Stimulated activated naive CD8-positive, alpha-beta T cell treated with anti-CD3 and anti-CD28 coated beads, Interleukin-15, Interleukin-2, amounts not matched to agents 100 ng/mL and 50 ng/mL, for 24 hours (primary cell): ENCODE results near the gene PSAT1.
A peak's percentile ranks its signal among the peaks of the same experiment; 100 is the strongest.
"Not testable (repeated sequence)": the region's sequence is repeated elsewhere in the genome, so short reads cannot be mapped to it uniquely, and the experiment has no call there.

ENCODE experiments used
- H3K27ac Mint-ChIP-seq: one replicate; pipeline ENCODE4 v1.8.0; 2021; ENCODE audit warnings: mild to moderate bottlenecking, mixed read lengths
- H3K27me3 Mint-ChIP-seq: one replicate; pipeline ENCODE4 v1.8.0; 2021; ENCODE audit warnings: mixed read lengths
- H3K36me3 Mint-ChIP-seq: one replicate; pipeline ENCODE4 v1.8.0; 2021; ENCODE audit warnings: low read depth, mixed read lengths
- H3K4me1 Mint-ChIP-seq: one replicate; pipeline ENCODE4 v1.8.0; 2021; ENCODE audit warnings: low read depth, mixed read lengths
- H3K4me3 Mint-ChIP-seq: one replicate; pipeline ENCODE4 v1.8.0; 2021; ENCODE audit warnings: mild to moderate bottlenecking, mixed read lengths
- H3K9me3 Mint-ChIP-seq: one replicate; pipeline ENCODE4 v1.8.0; 2021; ENCODE audit warnings: mixed read lengths

Gene PSAT1

GRCh38 chr9:78296893-78297671 is at the start of gene PSAT1:
Gene PSAT1 (plus strand): TSS chr9:78297125. CDS start chr9:78297211, 86 bp downstream.
- Mint-ChIP-seq H3K27me3 (no peaks in the 10 kb centered on the region), H3K4me3 (peak within 1 kb of the TSS; percentile 91)

GRCh38 chr9:78248635-78249034 is 48.3 kb upstream of the PSAT1 start:
- peaks cover 52% of the 10 kb centered on the region for H3K36me3 Mint-ChIP-seq
- no peak overlapping the region for H3K27ac Mint-ChIP-seq
- no peaks in the 10 kb centered on the region for H3K9me3 Mint-ChIP-seq
- H3K4me1 Mint-ChIP-seq: no peaks in the 10 kb centered on the region
- H3K4me3 Mint-ChIP-seq: no peak overlapping the region
- no peaks in the 10 kb centered on the region for H3K27me3 Mint-ChIP-seq

More at GRCh38 chr9:78296893-78297671, at the start of gene PSAT1:
- H3K36me3 Mint-ChIP-seq: peaks cover 28% of the 10 kb centered on the region
- H3K27ac Mint-ChIP-seq: peak within 1 kb of the TSS; percentile 93
- peaks cover 47% of the 10 kb centered on the region for H3K4me1 Mint-ChIP-seq
- H3K9me3 Mint-ChIP-seq: no peaks in the 10 kb centered on the region

GRCh38 chr9:78249542-78249941 is 47.4 kb upstream of the PSAT1 start:
- no peaks in the 10 kb centered on the region for H3K4me1 Mint-ChIP-seq
- no peak overlapping the region for H3K27ac Mint-ChIP-seq
- H3K9me3 Mint-ChIP-seq: no peaks in the 10 kb centered on the region
- H3K36me3 Mint-ChIP-seq: peaks cover 51% of the 10 kb centered on the region
- H3K4me3 Mint-ChIP-seq: no peak overlapping the region
- no peaks in the 10 kb centered on the region for H3K27me3 Mint-ChIP-seq

DNA sequence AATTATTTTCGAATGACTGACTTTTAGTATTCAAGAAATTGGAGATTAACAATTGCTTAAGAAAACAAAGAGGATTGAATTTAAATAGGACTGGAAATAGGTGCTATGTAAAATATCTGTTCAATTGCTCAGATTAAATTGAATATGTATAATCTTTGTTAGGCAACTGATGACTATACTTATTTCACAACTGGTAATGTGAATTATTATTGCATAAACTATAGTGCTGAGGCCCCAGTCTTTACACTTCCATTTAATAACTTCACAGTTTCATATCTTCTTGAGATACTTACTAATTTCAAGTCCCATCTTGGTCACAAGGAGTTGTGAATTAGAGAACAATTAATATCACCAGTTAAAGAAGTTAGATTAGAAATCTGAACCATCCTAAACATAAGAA is 44.3 kb upstream of the PSAT1 start:
- Mint-ChIP-seq H3K36me3 (peaks cover 40% of the 10 kb centered on the region), H3K27me3 (no peaks in the 10 kb centered on the region), H3K27ac (no peak overlapping the region), H3K9me3 (no peaks in the 10 kb centered on the region), H3K4me3 (no peak overlapping the region), H3K4me1 (no peaks in the 10 kb centered on the region)

DNA sequence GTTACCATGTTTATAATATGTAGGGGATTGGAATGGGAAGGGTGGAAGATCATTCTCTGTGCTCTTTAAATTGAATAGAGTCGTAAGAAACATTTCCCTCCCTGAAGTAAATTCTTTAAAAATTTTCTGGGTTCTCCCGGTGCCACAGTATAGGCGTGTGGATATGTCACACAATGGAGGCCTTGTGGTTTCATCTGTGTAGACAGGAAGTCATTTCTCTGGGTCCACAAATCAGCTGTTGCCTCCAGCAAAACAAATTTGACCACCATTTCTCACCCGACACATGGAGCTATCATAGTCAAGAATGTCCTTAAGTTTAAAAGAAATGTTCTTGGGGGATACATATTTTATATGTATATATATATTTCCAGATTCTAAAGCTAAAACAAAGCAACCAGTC is 43.6 kb upstream of the PSAT1 start:
- H3K4me1 Mint-ChIP-seq: no peaks in the 10 kb centered on the region
- H3K4me3 Mint-ChIP-seq: no peak overlapping the region
- H3K27ac Mint-ChIP-seq: no peak overlapping the region
- no peaks in the 10 kb centered on the region for H3K27me3 Mint-ChIP-seq
- H3K9me3 Mint-ChIP-seq: no peaks in the 10 kb centered on the region
- H3K36me3 Mint-ChIP-seq: peaks cover 36% of the 10 kb centered on the region

- Mint-ChIP-seq H3K4me3 (no peak overlapping the region), H3K4me1 (no peaks in the 10 kb centered on the region), H3K9me3 (no peaks in the 10 kb centered on the region), H3K36me3 (peaks cover 60% of the 10 kb centered on the region), H3K27me3 (no peaks in the 10 kb centered on the region), H3K27ac (no peak overlapping the region)
These were observed 35.4 kb upstream of the PSAT1 start for GRCh38 chr9:78261403-78262001.

DNA sequence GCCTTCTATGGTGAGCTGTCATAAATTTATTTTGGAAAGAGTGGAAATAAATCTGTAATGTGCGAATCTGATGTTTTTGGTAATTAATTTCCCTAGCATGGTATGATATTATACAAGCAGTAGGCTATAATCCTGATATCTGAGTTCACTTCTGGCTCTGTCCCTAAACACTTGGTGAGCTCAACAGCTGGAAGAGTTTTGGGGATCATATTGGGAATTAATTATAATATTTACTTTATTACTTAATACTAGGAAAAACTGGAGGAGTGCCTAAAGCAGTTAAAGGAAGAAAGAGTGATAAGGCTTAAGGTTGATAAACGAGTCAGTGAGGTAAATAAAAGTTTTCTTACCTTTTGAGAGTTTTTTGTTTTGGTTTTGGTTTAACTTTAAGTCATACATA is 34.3 kb upstream of the PSAT1 start:
- Mint-ChIP-seq H3K27ac (no peak overlapping the region), H3K4me1 (no peaks in the 10 kb centered on the region), H3K36me3 (peaks cover 60% of the 10 kb centered on the region), H3K27me3 (no peaks in the 10 kb centered on the region), H3K9me3 (no peaks in the 10 kb centered on the region), H3K4me3 (no peak overlapping the region)

GRCh38 chr9:78267889-78268288 is 29.0 kb upstream of the PSAT1 start:
- Mint-ChIP-seq H3K4me3 (no peak overlapping the region), H3K27me3 (no peaks in the 10 kb centered on the region), H3K9me3 (no peaks in the 10 kb centered on the region), H3K27ac (no peak overlapping the region), H3K36me3 (peaks cover 72% of the 10 kb centered on the region), H3K4me1 (no peaks in the 10 kb centered on the region)

GRCh38 chr9:78269784-78270183 is 27.1 kb upstream of the PSAT1 start:
- Mint-ChIP-seq H3K36me3 (peaks cover 74% of the 10 kb centered on the region), H3K4me3 (no peak overlapping the region), H3K9me3 (no peaks in the 10 kb centered on the region), H3K27ac (no peak overlapping the region), H3K27me3 (no peaks in the 10 kb centered on the region), H3K4me1 (no peaks in the 10 kb centered on the region)

DNA sequence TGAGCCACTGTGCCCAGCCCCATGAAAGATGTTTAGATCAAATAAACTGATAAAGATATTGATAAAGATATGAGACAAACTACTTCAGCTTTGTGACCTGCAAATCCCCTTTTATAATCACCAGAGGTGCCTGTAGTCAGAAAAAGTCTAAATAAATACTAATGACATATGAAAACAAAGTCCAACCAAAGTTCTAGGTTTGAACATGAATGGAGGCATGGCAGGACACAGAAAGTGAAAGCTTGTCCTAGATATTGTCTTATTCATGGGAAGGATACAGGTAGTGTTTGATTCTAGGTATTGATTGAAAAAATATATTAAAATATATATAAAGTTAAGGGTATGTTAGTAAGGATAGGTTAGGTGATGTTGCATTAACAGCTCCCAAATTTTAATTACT is 24.6 kb upstream of the PSAT1 start:
- no peaks in the 10 kb centered on the region for H3K9me3 Mint-ChIP-seq
- H3K4me3 Mint-ChIP-seq: no peak overlapping the region
- no peaks in the 10 kb centered on the region for H3K27me3 Mint-ChIP-seq
- H3K4me1 Mint-ChIP-seq: no peaks in the 10 kb centered on the region
- H3K36me3 Mint-ChIP-seq: peaks cover 50% of the 10 kb centered on the region
- H3K27ac Mint-ChIP-seq: no peak overlapping the region

DNA sequence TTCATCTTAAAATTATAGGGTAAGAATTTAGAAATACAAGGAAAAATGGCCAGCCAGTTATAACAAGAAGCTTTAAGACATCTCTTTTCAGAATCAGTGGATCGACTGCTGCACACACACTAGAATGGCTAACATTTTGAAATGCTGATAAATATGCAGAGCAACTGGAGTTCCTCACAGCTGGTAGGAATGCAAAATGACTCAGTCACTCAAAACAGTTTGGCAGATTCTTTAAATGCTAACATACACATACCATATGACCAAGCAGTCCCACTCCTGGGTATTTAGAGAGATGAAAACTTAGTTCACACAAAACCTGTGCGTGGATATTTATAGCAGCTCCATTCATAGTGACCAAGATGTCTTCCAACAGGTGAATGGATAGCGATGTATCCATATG is 23.2 kb upstream of the PSAT1 start:
- Mint-ChIP-seq H3K36me3 (peaks cover 39% of the 10 kb centered on the region), H3K4me3 (no peak overlapping the region), H3K4me1 (peaks cover 6% of the 10 kb centered on the region), H3K27me3 (no peaks in the 10 kb centered on the region), H3K27ac (no peak overlapping the region), H3K9me3 (no peaks in the 10 kb centered on the region)

DNA sequence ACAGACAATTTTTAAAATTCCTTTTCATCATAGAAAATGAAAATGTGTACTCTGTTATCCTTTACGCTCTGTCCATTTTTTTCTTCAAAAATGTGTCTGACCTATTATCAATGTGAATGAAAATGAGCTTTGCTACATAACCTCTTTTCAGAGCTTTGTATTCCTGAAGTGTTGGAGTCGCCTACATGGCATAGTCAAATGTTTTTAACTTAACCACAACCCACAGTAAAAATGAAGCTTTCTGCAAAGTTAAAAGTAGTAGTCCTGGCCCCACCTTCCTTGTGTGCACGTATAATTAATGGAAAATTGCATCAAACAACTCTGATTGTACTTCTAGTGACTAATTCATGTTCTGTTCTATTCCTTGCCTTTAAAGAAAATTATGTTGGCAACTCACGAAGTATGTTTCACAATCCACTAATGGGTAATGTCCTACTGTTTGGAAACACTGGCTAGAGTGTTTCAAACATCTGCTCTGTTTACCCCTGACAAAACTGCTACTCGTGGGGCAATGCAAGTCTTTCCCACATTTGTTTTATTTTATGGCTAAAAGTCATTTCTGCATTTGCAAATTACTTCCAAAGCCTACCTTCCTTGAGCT is 18.6 kb upstream of the PSAT1 start:
- peaks cover 7% of the 10 kb centered on the region for H3K36me3 Mint-ChIP-seq
- H3K4me1 Mint-ChIP-seq: peaks cover 6% of the 10 kb centered on the region
- H3K9me3 Mint-ChIP-seq: no peaks in the 10 kb centered on the region
- no peaks in the 10 kb centered on the region for H3K27me3 Mint-ChIP-seq
- H3K27ac Mint-ChIP-seq: no peak overlapping the region
- no peak overlapping the region for H3K4me3 Mint-ChIP-seq

DNA sequence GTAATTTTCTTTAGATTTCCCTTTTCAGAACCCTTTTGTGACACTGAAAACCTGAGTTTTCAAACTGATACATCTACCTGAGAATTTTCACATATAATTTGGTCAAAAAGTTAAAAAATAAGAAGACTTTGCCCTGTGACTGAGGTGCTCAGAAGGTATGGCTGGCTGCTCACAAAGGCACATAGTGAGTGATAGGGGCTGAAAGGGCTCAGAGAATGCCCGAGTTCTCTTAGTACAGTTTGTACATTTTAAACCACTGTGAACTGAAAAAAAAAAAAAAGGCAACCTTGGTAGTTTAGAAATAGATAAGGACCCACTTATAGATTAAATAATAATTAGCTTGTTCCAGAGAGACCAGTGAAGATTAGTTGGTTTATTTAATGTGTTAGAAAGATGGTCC is 18.1 kb upstream of the PSAT1 start:
- Mint-ChIP-seq H3K27ac (no peak overlapping the region), H3K36me3 (peaks cover 4% of the 10 kb centered on the region), H3K9me3 (peaks cover 1% of the 10 kb centered on the region), H3K4me3 (no peak overlapping the region), H3K4me1 (peaks cover 6% of the 10 kb centered on the region), H3K27me3 (no peaks in the 10 kb centered on the region)

- Mint-ChIP-seq H3K36me3 (no peaks in the 10 kb centered on the region), H3K27ac (no peak overlapping the region), H3K4me3 (no peak overlapping the region), H3K4me1 (peaks cover 6% of the 10 kb centered on the region), H3K9me3 (peaks cover 4% of the 10 kb centered on the region), H3K27me3 (peaks cover 6% of the 10 kb centered on the region)
These were observed 15.8 kb upstream of the PSAT1 start for GRCh38 chr9:78280982-78281668.

GRCh38 chr9:78284181-78284580 is 12.7 kb upstream of the PSAT1 start:
- H3K9me3 Mint-ChIP-seq, H3K4me3 Mint-ChIP-seq, H3K4me1 Mint-ChIP-seq, H3K27me3 Mint-ChIP-seq, H3K27ac Mint-ChIP-seq, H3K36me3 Mint-ChIP-seq: not testable (repeated sequence)
